ENCODE results near the gene TMEM26.
A peak's percentile ranks its signal among the peaks of the same experiment; 100 is the strongest.
"Not testable (repeated sequence)": the region's sequence is repeated elsewhere in the genome, so short reads cannot be mapped to it uniquely, and the experiment has no call there.

Gene TMEM26

DNA sequence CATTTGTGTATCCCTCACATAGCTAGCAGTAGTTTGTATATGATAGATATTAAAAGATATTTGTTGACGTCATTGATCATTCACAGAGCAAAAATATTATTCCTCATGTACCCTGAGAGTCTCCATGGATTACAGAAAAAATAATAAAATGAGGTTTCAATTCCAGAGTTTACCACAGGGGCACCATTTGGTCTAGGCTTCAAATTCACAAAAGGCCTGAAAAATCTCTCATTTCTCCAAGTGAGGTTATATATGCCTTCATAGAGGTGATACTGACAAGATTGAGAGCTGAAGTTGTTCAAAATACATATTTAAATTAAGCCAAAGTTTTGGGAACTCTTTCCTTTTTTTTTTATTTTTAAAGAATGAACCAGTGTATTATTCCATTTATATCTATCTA lies 52.7 kb downstream of the TMEM26 start:
- Mint-ChIP-seq H3K4me3 (no peak overlapping the region), H3K27me3 (ENCODE audit: low read depth) (no peaks in the 10 kb centered on the region)
- DNase-seq (ENCODE audit: low spot score) = no peak

DNA sequence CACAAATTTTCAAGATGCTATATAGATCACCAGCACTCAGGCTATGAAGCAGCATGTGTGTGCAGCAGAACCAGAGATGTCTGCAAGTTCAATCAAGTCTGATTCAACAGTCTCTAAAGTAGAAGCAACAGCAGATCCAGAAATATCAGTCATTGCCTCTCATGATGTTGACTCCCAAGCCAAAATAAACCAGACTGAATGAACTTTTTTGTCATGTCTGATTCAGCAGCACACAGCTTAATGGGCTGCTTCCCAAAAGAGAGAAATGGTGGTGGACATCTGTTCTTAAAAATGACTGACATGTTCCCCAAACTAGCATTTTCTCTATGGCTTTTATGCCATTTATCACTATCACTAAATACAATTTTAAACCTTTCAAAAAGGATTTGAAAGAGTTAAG lies 53.8 kb downstream of the TMEM26 start:
- DNase-seq (ENCODE audit: low spot score) = no peak
- H3K27ac Mint-ChIP-seq = no peak overlapping the region
- no peaks in the 10 kb centered on the region for H3K36me3 Mint-ChIP-seq (ENCODE audit: low read depth)
- H3K4me3 Mint-ChIP-seq = no peak overlapping the region
- H3K9me3 Mint-ChIP-seq = no peaks in the 10 kb centered on the region
- peaks cover 4% of the 10 kb centered on the region for H3K27me3 Mint-ChIP-seq (ENCODE audit: low read depth)
- H3K4me1 Mint-ChIP-seq (ENCODE audit: low read depth) = peaks cover 14% of the 10 kb centered on the region

More for the DNA sequence above, 52.7 kb downstream of the TMEM26 start:
- no peaks in the 10 kb centered on the region for H3K9me3 Mint-ChIP-seq
- H3K27ac Mint-ChIP-seq = no peak overlapping the region
- no peaks in the 10 kb centered on the region for H3K36me3 Mint-ChIP-seq (ENCODE audit: low read depth)
- H3K4me1 Mint-ChIP-seq (ENCODE audit: low read depth) = peaks cover 14% of the 10 kb centered on the region

DNA sequence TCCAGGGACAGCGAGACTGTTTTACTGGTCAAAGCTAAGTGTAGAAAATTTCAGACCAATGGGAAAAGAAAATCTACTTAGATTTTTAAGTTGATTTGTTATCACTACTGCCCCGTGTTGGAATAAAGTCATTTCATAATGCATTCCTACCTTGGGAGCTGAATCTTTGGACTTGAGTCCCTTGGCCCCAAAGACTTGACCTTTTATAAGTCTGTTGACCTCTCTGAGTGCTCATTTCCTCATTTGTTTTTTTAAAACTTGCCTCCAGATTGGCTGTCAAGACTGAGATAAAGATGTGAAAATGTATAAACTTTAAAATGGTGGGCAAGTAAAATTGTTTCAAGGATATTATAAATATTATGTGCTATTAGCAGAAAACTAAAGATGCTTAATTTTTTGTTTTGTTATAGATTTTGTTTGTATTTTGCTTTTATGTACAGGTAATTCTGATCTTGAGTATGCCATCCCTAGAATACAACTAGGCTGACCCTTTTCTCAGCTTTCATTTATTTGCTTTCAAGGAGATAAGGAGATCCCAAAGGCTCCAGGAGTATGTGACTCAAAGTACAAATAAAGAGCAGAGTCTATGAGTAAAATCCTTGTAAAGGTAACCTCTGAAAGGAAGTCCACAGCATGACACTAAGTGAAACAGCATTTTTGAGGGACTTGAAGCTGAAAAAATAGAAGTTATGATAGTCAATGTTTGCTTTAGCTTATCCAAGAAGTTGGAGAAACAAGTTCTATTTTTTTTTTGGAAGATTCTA lies 54.6 kb downstream of the TMEM26 start:
- H3K9me3 Mint-ChIP-seq = no peaks in the 10 kb centered on the region
- H3K27ac Mint-ChIP-seq = no peak overlapping the region
- H3K27me3 Mint-ChIP-seq (ENCODE audit: low read depth) = peaks cover 6% of the 10 kb centered on the region
- H3K4me3 Mint-ChIP-seq = no peak overlapping the region
- peaks cover 14% of the 10 kb centered on the region for H3K4me1 Mint-ChIP-seq (ENCODE audit: low read depth)
- no peak for DNase-seq (ENCODE audit: low spot score)
- H3K36me3 Mint-ChIP-seq (ENCODE audit: low read depth) = no peaks in the 10 kb centered on the region

DNA sequence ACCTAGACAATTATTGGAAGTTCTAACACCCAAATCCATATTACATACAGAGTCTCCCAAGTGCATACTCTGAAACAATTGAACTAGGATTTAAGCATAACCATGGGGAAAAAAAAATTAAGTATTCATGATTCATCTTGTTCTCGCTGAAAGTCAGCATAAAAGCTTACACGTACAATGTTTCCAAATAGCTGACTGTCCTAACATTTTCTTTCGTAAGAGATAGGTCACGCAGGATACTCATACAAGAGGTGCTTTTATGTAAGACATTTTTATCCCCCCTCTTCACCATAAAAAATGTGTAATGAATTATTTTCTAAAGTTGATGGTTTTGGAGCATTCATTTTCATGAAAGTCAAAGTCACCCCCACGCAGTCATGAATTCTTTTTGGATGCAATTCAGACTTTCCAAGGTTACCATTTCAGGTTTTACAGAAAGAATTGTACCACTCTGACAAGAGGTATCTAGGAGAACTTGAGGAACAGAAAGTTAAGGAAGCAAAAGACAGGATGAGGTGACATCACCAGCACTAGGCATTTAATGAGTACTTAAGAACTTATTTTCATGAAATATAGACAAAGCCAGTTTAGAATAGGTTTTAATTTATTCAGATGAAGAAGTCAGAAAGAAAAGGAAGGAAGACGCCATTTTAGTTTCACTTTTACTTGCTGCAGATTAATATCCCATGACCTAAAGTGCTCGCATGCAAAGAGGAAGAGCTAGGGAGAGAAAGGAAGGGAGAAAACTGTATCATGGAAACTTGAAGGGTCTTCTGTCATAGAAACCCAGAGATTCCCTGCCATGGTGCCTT lies 55.8 kb downstream of the TMEM26 start:
- no peak for DNase-seq (ENCODE audit: low spot score)
- peak overlapping the region; percentile 72 for H3K27ac Mint-ChIP-seq
- no peaks in the 10 kb centered on the region for H3K36me3 Mint-ChIP-seq (ENCODE audit: low read depth)
- H3K27me3 Mint-ChIP-seq (ENCODE audit: low read depth) = peaks cover 7% of the 10 kb centered on the region
- peaks cover 14% of the 10 kb centered on the region for H3K4me1 Mint-ChIP-seq (ENCODE audit: low read depth)
- no peaks in the 10 kb centered on the region for H3K9me3 Mint-ChIP-seq
- H3K4me3 Mint-ChIP-seq = peak overlapping the region; percentile 78

DNA sequence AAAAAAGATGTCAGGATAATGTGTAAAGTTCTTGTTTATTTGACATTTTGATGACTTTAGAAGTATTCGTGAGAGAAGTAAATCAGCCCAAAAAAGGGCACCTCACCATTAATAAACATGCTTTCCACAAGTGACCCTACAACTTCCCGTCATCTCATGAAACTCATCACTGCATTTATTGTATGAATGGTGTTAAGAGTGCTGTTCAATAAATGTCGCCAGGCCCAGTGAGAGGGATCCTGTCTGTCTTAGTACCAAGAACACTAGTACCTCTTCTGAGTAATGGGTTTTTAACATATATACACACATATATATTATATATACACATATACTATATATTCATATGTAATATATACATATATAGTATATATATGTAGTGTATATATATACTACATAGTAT lies 61.9 kb downstream of the TMEM26 start:
- DNase-seq (ENCODE audit: low spot score) = no peak
- no peaks in the 10 kb centered on the region for H3K36me3 Mint-ChIP-seq (ENCODE audit: low read depth)
- H3K4me3 Mint-ChIP-seq = no peak overlapping the region
- no peaks in the 10 kb centered on the region for H3K4me1 Mint-ChIP-seq (ENCODE audit: low read depth)
- peaks cover 9% of the 10 kb centered on the region for H3K27me3 Mint-ChIP-seq (ENCODE audit: low read depth)
- H3K27ac Mint-ChIP-seq = no peak overlapping the region
- no peaks in the 10 kb centered on the region for H3K9me3 Mint-ChIP-seq

DNA sequence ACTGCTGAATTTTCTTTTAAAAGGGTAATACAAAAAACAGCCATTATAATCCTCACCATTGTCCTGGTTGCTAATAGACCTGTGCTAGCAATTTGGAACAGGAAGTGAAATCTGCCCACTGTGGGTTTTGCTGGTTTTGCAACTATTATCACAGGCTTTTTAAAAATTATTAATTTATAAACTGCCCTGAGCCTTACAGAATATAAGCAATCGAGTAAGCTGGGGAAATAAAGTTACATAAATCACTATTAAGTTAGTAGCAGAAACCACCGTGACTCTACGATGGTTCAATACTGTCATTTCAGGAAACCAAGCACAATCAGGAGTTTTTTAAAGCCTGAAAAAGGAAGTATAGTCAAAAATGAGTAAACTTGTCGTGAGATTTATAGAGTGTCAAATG lies 62.3 kb downstream of the TMEM26 start:
- no peaks in the 10 kb centered on the region for H3K9me3 Mint-ChIP-seq
- no peak overlapping the region for H3K27ac Mint-ChIP-seq
- H3K4me1 Mint-ChIP-seq (ENCODE audit: low read depth) = no peaks in the 10 kb centered on the region
- H3K27me3 Mint-ChIP-seq (ENCODE audit: low read depth) = peaks cover 9% of the 10 kb centered on the region
- no peak for DNase-seq (ENCODE audit: low spot score)
- H3K4me3 Mint-ChIP-seq = no peak overlapping the region
- H3K36me3 Mint-ChIP-seq (ENCODE audit: low read depth) = no peaks in the 10 kb centered on the region

DNA sequence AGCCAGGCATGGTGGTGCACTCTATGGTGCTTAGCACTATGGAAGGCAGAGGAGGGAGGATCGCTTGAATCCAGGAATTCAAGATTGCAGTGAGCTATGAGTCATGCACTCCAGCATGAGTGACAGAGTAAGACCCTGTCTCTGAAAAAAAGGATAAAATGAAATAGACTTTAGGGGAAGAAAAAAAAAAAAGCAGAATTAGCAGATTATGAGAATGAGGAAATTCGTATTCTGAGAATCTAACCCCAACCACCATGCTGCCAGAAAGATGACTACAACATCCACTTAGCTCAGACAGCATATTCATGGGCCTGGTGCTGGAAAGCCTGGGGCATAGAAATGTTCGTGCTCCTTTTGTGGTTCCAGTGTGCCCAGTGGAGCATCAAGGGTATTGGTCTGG lies 63.3 kb downstream of the TMEM26 start:
- Mint-ChIP-seq H3K27ac (no peak overlapping the region), H3K4me3 (no peak overlapping the region), H3K4me1 (ENCODE audit: low read depth) (no peaks in the 10 kb centered on the region), H3K9me3 (no peaks in the 10 kb centered on the region), H3K27me3 (ENCODE audit: low read depth) (peaks cover 5% of the 10 kb centered on the region), H3K36me3 (ENCODE audit: low read depth) (no peaks in the 10 kb centered on the region)
- DNase-seq (ENCODE audit: low spot score) = no peak

DNA sequence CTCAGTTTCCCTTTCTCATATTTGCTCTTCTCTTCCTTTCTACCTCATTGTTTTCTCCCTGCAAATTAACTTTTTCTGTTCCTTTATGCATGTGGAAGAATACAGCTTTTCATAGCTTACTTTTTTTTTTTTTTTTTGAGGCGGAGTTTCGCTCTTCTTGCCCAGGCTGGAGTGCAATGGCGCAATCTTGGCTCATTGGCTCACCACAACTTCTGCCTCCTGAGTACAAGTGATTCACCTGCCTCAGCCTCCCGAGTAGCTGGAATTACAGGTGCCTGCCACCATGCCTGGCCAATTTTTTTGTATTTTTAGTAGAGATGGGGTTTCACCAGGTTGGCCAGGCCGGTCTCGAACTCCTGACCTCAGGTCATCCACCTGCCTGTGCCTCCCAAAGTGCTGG lies 64.2 kb downstream of the TMEM26 start:
- H3K4me3 Mint-ChIP-seq; H3K27ac Mint-ChIP-seq; H3K4me1 Mint-ChIP-seq (ENCODE audit: low read depth); H3K36me3 Mint-ChIP-seq (ENCODE audit: low read depth); H3K27me3 Mint-ChIP-seq (ENCODE audit: low read depth); DNase-seq (ENCODE audit: low spot score); H3K9me3 Mint-ChIP-seq: not testable (repeated sequence)

DNA sequence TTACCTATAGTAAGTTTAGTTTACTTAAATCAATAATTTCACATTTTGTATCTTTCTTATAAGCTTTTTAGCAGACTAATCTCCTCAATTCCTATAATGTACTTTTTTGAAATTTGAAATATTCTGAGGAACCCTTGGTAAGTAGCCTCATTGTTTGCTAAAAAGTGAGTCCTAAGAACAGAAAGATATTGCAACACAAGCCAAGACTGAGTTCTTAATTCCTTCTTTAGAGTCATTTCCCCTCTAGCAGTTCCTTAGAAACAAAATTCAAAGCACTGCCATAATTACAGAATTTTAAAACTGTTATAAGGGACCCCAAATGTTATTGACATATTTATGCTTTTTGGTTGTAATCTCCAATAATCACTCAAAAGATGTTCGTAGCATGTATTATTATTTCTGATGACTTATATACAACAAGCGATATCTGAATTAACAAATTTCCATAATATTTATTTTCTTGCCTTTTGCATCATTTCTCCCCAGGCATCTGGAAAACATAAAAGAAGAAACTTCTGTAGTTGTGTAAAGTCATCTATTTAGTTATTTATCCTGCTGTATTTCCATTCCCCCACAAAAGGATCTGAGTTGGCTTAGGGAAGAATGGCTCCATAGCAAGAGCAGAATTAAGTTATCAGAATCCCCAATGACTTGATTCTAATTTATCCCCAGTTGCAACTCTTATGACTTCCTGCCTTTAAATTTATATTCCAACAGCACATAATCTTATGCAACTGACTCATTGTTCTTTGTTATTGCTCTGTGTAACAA lies 67.8 kb downstream of the TMEM26 start:
- Mint-ChIP-seq H3K4me1 (ENCODE audit: low read depth) (no peaks in the 10 kb centered on the region), H3K36me3 (ENCODE audit: low read depth) (no peaks in the 10 kb centered on the region), H3K9me3 (no peaks in the 10 kb centered on the region), H3K4me3 (no peak overlapping the region), H3K27ac (no peak overlapping the region), H3K27me3 (ENCODE audit: low read depth) (peaks cover 2% of the 10 kb centered on the region)
- DNase-seq (ENCODE audit: low spot score) = no peak

DNA sequence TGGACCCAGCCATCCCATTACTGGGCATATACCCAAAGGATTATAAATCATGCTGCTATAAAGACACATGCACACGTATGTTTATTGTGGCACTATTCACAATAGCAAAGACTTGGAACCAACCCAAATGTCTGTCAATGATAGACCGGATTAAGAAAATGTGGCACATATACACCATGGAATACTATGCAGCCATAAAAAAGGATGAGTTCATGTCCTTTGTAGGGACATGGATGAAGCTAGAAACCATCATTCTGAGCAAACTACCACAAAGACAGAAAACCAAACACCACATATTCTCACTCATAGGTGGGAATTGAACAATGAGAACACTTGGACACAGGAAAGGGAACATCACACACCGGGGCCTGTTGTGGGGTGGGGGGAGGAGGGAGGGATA lies 72.0 kb downstream of the TMEM26 start:
- not testable (repeated sequence) for H3K4me3 Mint-ChIP-seq; H3K9me3 Mint-ChIP-seq; H3K27ac Mint-ChIP-seq; H3K4me1 Mint-ChIP-seq (ENCODE audit: low read depth); H3K36me3 Mint-ChIP-seq (ENCODE audit: low read depth); DNase-seq (ENCODE audit: low spot score); H3K27me3 Mint-ChIP-seq (ENCODE audit: low read depth)

DNA sequence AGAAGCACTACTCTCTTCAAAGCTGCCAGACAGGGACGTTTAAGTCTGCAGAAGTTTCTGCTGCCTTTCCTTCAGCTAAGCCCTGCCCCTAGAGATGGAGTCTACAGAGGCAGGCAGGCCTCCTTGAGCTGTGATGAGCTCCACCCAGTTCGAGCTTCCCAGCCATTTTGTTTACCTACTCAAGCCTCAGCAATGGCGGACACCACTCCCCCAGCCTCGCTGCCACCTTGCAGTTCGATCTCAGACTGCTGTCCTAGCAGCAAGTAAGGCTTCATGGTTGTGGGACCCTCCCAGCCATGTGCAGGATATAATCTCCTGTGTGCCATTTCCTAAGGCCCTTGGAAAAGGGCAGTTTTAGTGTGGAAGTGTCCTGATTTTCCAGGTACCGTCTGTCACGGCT lies 74.3 kb downstream of the TMEM26 start:
- H3K4me3 Mint-ChIP-seq = no peak overlapping the region
- H3K27ac Mint-ChIP-seq = no peak overlapping the region
- no peaks in the 10 kb centered on the region for H3K4me1 Mint-ChIP-seq (ENCODE audit: low read depth)
- H3K36me3 Mint-ChIP-seq (ENCODE audit: low read depth) = no peaks in the 10 kb centered on the region
- no peak for DNase-seq (ENCODE audit: low spot score)
- no peaks in the 10 kb centered on the region for H3K27me3 Mint-ChIP-seq (ENCODE audit: low read depth)
- H3K9me3 Mint-ChIP-seq = no peaks in the 10 kb centered on the region

DNA sequence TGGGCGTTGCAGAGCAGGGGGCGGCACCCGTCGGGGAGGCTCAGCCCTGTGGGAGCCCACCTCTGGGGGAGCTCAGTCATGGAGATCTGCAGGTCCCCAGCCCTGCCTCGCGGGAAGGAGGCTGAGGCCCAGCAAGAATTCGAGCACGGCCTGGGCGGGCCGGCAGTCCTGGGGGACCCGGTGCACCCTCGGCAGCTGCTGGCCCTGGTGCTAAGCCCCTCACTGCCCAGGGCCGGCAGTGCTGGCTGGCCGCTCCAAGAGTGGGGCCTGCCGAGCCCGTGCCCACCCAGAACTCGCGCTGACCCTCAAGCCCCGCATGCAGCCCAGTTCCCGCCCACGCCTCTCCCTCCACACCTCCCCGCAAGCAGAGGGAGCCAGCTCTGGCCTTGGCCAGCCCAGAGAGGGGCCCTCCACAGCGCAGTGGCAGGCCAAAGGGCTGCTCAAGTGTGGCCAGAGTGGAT lies 76.2 kb downstream of the TMEM26 start:
- Mint-ChIP-seq H3K4me1 (ENCODE audit: low read depth) (no peaks in the 10 kb centered on the region), H3K27me3 (ENCODE audit: low read depth) (no peaks in the 10 kb centered on the region), H3K36me3 (ENCODE audit: low read depth) (no peaks in the 10 kb centered on the region), H3K4me3 (no peak overlapping the region), H3K9me3 (no peaks in the 10 kb centered on the region), H3K27ac (no peak overlapping the region)
- no peak for DNase-seq (ENCODE audit: low spot score)

DNA sequence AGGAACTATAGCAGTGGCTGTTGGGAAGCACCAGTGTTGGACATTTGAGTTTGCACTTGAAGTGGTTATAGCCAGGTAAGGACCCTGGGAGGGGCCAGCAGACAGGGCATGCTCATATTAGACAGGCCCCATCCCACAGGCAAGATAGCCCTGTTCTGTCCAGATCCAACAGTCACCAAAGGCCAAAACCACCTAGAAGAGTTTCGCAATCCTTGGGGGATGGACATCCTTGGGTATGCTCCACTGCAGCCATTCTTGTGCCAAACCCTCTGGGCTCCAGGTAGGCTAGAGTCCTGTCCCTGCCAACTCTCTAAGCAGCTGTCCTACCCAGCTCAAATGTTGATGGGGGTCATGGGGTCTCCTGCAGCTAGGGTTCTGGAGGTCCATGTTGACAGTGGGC lies 76.8 kb downstream of the TMEM26 start:
- Mint-ChIP-seq H3K4me3 (no peak overlapping the region), H3K4me1 (ENCODE audit: low read depth) (no peaks in the 10 kb centered on the region), H3K27me3 (ENCODE audit: low read depth) (no peaks in the 10 kb centered on the region), H3K9me3 (no peaks in the 10 kb centered on the region), H3K27ac (no peak overlapping the region), H3K36me3 (ENCODE audit: low read depth) (no peaks in the 10 kb centered on the region)
- no peak for DNase-seq (ENCODE audit: low spot score)

DNA sequence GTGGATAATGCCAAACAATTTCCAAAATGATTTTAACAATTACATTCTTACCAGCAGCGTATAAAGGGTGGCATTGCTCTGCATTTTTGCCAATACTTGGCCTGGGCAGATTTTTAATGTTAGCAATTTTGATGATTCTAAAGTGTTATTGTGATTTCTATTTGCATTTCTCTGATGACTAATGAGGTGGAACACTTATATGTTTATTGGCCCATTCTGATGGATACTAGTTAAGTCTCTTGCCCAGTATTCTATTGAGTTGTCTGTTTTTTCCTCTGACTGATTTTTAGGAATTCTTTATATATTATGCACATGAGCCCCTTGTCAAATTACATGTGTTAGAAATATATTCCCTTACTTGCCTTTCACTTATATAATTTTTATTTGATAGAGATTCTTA lies 86.8 kb downstream of the TMEM26 start:
- Mint-ChIP-seq H3K36me3 (ENCODE audit: low read depth) (no peaks in the 10 kb centered on the region), H3K4me1 (ENCODE audit: low read depth) (no peaks in the 10 kb centered on the region), H3K4me3 (no peak overlapping the region), H3K27ac (no peak overlapping the region), H3K9me3 (no peaks in the 10 kb centered on the region), H3K27me3 (ENCODE audit: low read depth) (peaks cover 2% of the 10 kb centered on the region)
- DNase-seq (ENCODE audit: low spot score) = no peak
